HepG2 (cell line): ENCODE results near the gene DNAJC1. TPM values are rescaled to one million over a fixed set of nuclear protein-coding genes. Genes with fewer than 3 reads are reported as not detected.

Experiments
- ATAC-seq: fragments of 200-7000 bp; cut with Tn5 transposase; 3 replicates; pipeline ENCODE4 v1.9.1; 2020; ENCODE audit warnings: mild to moderate bottlenecking, moderate library complexity
- BruUV-seq: library from RNA; stranded (reverse); fragments of 400-500 nt; replicated peaks from 2 replicates; lab custom pipeline; 2021; lab: Mats Ljungman, UMichigan
- CTCF ChIA-PET: fragments of 300-600 bp; formaldehyde crosslinking; extraction: SDS; loops from one replicate; lab custom pipeline; 2021; ENCODE audit warnings: low total read pairs, inconsistent platforms, low intra/inter-chr PET ratio; lab: Yijun Ruan, JAX
- POLR2A ChIA-PET: fragments of 350-600 bp; sonication (Branson Sonifier 250); formaldehyde crosslinking; loops from one replicate; lab custom pipeline; 2020; ENCODE audit warnings: antibody characterized with exemption, inconsistent platforms; lab: Yijun Ruan, JAX
- DNase-seq: peaks from one replicate; pipeline ENCODE4 v3.0.0-alpha.2; 2015; ENCODE audit warnings: low spot score
- FAIRE-seq: peaks from 3 replicates; lab custom pipeline; 2011; peaks lifted over from hg19 to GRCh38; lab: Jason Lieb, UNC
- H2AFZ ChIP-seq: one replicate; pipeline ENCODE4 v1.6.1; 2011; ENCODE audit warnings: low read length, inconsistent platforms
- H3K27ac ChIP-seq: fragments of 300-600 bp; 3 replicates; pipeline ENCODE4 v1.8.0; 2011; ENCODE audit warnings: mixed run types, mild to moderate bottlenecking, mixed read lengths, low read length, inconsistent platforms; ENCODE audit not compliant: insufficient read depth; ENCODE audit errors: extremely low read length
- H3K27me3 ChIP-seq, 2 experiments: fragments of 200-600 bp in 1 of 2; 2 replicates in 1 of 2; 3 replicates in 1 of 2; pipeline versions ENCODE4 v1.6.0 to v1.8.0; 2011; ENCODE audit warnings: low read length in 2 of 2, mild to moderate bottlenecking in 2 of 2, moderate library complexity in 2 of 2, inconsistent platforms in 1 of 2; ENCODE audit not compliant: insufficient read depth in 2 of 2, control insufficient read depth in 1 of 2
- H3K36me3 ChIP-seq, 2 experiments: fragments of 200-600 bp in 1 of 2; replicated peaks in 1 of 2; 2 replicates in 1 of 2; 3 replicates in 1 of 2; pipeline versions ENCODE4 v1.5.1 to v1.8.0; 2011; ENCODE audit warnings: low read length in 2 of 2, inconsistent platforms in 1 of 2; ENCODE audit not compliant: insufficient read depth in 2 of 2, control insufficient read depth in 1 of 2
- H3K4me1 ChIP-seq: 2 replicates; pipeline ENCODE4 v1.5.1; 2012; ENCODE audit warnings: low read length, inconsistent platforms; ENCODE audit not compliant: insufficient read depth
- H3K4me2 ChIP-seq: 2 replicates; pipeline ENCODE4 v1.6.0; 2011; ENCODE audit warnings: low read depth, low read length, inconsistent platforms
- H3K4me3 ChIP-seq, 3 experiments: fragments of 200-600 bp in 1 of 3; sonication (generic), shearing (Covaris generic) in 1 of 3; replicated peaks in 1 of 3; 2 replicates each; pipeline ENCODE4 v1.5.1; 2011 to 2016; ENCODE audit warnings: low read length in 3 of 3, inconsistent platforms in 2 of 3, low read depth in 2 of 3, mild to moderate bottlenecking in 2 of 3, control low read depth in 1 of 3, mixed read lengths in 1 of 3; ENCODE audit not compliant: insufficient read depth in 1 of 3
- H3K79me2 ChIP-seq: one replicate; pipeline ENCODE4 v1.6.1; 2011; ENCODE audit warnings: low read length, inconsistent platforms; ENCODE audit not compliant: insufficient read depth
- H3K9ac ChIP-seq: 2 replicates; pipeline ENCODE4 v1.6.0; 2011; ENCODE audit warnings: mild to moderate bottlenecking, low read depth, low read length, inconsistent platforms; ENCODE audit not compliant: insufficient read depth
- H3K9me3 ChIP-seq: 2 replicates; pipeline ENCODE4 v1.5.1; 2012; ENCODE audit warnings: mild to moderate bottlenecking, low read length
- H4K20me1 ChIP-seq: 2 replicates; pipeline ENCODE4 v1.6.0; 2011; ENCODE audit warnings: inconsistent platforms, mild to moderate bottlenecking, low read length, moderate library complexity; ENCODE audit not compliant: insufficient read depth
- GZF1 ChIP-seq: sonication (generic); formaldehyde crosslinking; IDR thresholded peaks from 2 replicates; pipeline ENCODE4 v1.5.1; 2020; ENCODE audit warnings: mild to moderate bottlenecking, missing genetic modification reagents
- MAFK ChIP-seq, 2 experiments: IDR thresholded peaks in 1 of 2; conservative IDR thresholded peaks in 1 of 2; 2 replicates each; pipeline ENCODE4 v1.6.1; 2011; ENCODE audit warnings: improper control_type of control experiment in 2 of 2, low read length in 2 of 2
- PRDM10 ChIP-seq: sonication (generic); formaldehyde crosslinking; IDR thresholded peaks from 2 replicates; pipeline ENCODE4 v1.4.0; 2020; ENCODE audit warnings: low read depth, missing genetic modification reagents
- YEATS4 ChIP-seq: sonication (generic); formaldehyde crosslinking; IDR thresholded peaks from 2 replicates; pipeline ENCODE4 v1.4.0; 2020; ENCODE audit warnings: missing genetic modification reagents, borderline replicate concordance
- ZIK1 ChIP-seq: sonication (generic); formaldehyde crosslinking; IDR thresholded peaks from 2 replicates; pipeline ENCODE4 v1.5.0; 2020; ENCODE audit warnings: mild to moderate bottlenecking, low read depth, missing genetic modification reagents, borderline replicate concordance
- ZNF276 ChIP-seq: sonication (generic); formaldehyde crosslinking; IDR thresholded peaks from 2 replicates; pipeline ENCODE4 v1.4.0; 2020; ENCODE audit warnings: mild to moderate bottlenecking, low read depth, missing genetic modification reagents
- WGBS: methylation state at CpG from one replicate; pipeline ENCODE4 v1.1.6; 2017; ENCODE audit warnings: low lambda C conversion rate; 5-methylcytosine and 5-hydroxymethylcytosine counted together
- in situ Hi-C: cut with HindIII; loops from 2 replicates; pipeline ENCODE4 v1.10.0; 2017; ENCODE audit warnings: low pct_unique_long_range_greater_than_20kb; ENCODE audit not compliant: extremely low pct_ligation_motif_present
- intact Hi-C: fragments of 100-400 bp; cut with micrococcal nuclease; formaldehyde crosslinking; loops from one replicate; pipeline ENCODE4 v1.10.0; 2022; ENCODE audit not compliant: unreplicated experiment
- polyA plus RNA-seq, 8 experiments: library from polyadenylated mRNA; depleted of rRNA in 3 of 8; stranded (reverse) in 7 of 8; unstranded in 1 of 8; fragments of >200 nt; fragmentation: Illumina TruSeq in 4 of 8; extraction: Trizol in 4 of 8; gene quantifications; 2 replicates each; pipeline versions ENCODE4 v1.2.1 to v1.2.3, GENCODE V29; 2011 to 2016; ENCODE audit warnings: low read depth in 4 of 8, missing spikeins in 1 of 8, mixed read lengths in 1 of 8; ENCODE audit not compliant: insufficient read depth in 1 of 8
- total RNA-seq, 5 experiments: library from RNA; depleted of rRNA; stranded (reverse); fragments of >200 nt; fragmentation: Illumina TruSeq; extraction: Trizol; gene quantifications; 2 replicates each; pipeline ENCODE4 v1.2.3, GENCODE V29; 2016; ENCODE audit warnings: low read depth in 1 of 5

DNAJC1 gene
- total and polyA plus RNA-seq, 2 of the 13 experiments (the other 11 are each of a cell fraction or from before 2014, with no cell fraction given) = 9.9 to 16.6 TPM

- H3K79me2 ChIP-seq = no peaks in the 10 kb centered on the region
- no peaks in the 10 kb centered on the region for H4K20me1 ChIP-seq
- no peak overlapping the region for H3K4me2 ChIP-seq
- H3K4me1 ChIP-seq = no peaks in the 10 kb centered on the region
- no peaks in the 10 kb centered on the region for H3K27me3 ChIP-seq
- peaks cover 30% of the 10 kb centered on the region for H3K9me3 ChIP-seq
- H3K27ac ChIP-seq = no peak overlapping the region
- DNase-seq (no peak), FAIRE-seq (no peak), ATAC-seq (no peak)
- H3K9ac ChIP-seq = no peak overlapping the region
- in situ Hi-C loops (no loop called here), intact Hi-C loops (no loop called here)
- 92% methylated on average over 1 of the region's 1 CpG for WGBS
- no peak overlapping the region for H3K4me3 ChIP-seq
- H2AFZ ChIP-seq = no peak overlapping the region
- ChIA-PET CTCF (no interaction called here), POLR2A (no interaction called here)
- H3K36me3 ChIP-seq = no peaks in the 10 kb centered on the region
- TF ChIP-seq ZIK1 (CRISPR knock-in tag) (no peak), GZF1 (CRISPR knock-in tag) (no peak), ZNF276 (CRISPR knock-in tag) (no peak), MAFK (conservative IDR thresholded peaks at IDR 0.05 in 1 of 2, IDR thresholded peaks at IDR 0.05 in 1 of 2; ENCODE audit: low read length in 2 of 2) (peak in 1 of 2 experiments; percentile 46; a peak in 1 of 4 replicates), PRDM10 (no peak), YEATS4 (CRISPR knock-in tag) (no peak)
- BruUV-seq = no TSS peak
These were observed 170.8 kb downstream of the DNAJC1 start for GRCh38 chr10:21832821-21833130.
